ENCODE measurements around the gene TENM4. TPM values are rescaled to one million over a fixed set of nuclear protein-coding genes. Genes with fewer than 3 reads are reported as not detected.

TENM4 gene
- polyA plus RNA-seq, 12 donors: 6.1 to 12.6 (median 7.8) TPM; not detected in 1

DNA sequence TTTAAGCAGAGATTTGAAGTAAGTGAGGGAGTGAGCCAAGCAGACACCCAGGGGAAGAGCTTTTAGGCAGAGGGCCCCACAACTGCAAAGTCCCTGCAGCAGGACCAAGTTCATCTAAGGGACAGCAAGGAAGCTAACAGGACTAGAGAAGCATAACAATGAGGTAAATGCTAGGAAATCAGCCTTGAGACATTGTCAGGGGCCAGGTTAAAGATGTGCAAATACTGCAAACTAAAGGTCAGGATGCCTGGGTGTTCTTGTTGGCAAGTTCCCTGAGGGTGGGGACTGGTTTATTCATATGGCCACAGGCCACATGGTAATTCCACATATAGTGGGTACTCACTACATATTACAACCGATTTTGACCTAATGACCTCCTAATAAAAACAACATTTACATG lies 467.0 kb downstream of the TENM4 start:
- no peak for DNase-seq

DNA sequence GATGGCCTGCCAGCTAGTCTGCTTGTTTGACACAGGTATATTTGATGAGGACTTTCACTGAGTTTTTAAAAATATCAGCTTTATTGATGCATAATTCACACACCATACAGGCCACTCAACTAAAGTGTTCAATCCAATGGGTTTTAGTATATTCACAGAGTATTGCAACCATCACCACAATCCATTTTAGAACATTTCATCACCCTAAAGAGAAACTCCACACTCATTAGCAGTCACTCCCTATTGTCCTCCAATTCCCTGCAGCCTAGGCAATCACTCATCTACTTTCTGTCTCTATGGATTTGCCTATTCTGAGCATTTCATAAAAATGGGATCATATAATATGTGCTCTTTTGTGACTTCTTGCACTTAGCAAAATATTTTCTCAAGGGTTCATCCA lies 468.2 kb downstream of the TENM4 start:
- DNase-seq: no peak

DNA sequence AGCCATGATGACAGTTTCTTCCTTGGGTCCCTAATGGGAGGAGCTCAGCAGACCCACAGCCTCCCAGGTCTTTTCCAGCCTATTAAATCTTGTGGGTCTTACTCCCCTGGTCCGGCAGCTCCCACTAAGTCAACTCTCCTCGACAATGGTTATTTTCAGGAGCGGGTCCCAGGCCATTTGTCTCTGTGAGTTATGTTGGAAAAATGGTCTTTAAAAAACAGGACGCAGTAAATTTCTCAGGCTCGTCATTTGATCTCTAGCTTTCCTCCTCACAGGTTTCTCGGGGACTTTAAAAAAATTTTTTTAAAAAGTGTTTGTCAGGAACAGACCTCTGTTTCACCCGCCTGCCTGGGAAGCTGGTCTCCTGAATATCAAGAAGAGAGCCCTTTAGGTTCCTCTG lies 468.7 kb downstream of the TENM4 start:
- no peak for DNase-seq

DNA sequence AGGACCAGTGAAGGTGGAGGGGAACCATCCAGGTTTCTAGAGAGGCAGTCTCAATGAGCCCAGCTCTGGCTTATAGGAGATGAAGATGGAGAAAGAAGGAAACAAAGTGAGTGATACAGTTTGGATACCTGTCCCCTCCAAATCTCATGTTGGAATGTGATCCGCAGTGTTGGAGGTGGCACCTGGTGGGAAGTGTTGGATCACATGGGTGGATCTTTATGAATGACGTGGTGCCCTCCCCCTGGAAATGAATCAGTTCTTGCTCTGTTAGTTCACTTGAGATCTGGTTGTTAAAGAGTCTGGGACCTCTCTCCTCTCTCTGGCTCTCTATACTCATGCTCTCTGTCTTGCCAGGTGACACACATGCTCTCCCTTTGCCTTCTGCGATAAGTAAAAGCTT lies 473.0 kb downstream of the TENM4 start:
- no peak for DNase-seq

DNA sequence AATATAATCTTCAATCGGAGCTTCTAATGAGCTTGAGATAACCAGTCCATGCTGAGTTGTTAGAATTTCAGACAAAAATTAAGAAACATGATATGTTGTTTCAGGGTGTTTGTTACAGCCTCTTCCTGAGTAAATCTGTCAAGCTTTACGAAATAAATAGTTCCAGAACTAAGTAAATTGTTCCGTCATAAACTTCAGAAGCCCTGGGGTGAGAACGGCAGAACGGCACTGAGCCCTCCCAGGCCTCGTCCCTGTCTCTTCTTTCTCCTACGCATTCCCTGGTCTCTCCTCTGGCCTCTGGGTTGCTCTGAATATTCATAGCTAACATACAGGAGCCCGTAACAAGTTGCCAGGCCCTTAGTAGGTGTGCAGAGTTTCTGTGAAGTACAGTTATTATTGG lies 475.4 kb downstream of the TENM4 start:
- DNase-seq: no peak

DNA sequence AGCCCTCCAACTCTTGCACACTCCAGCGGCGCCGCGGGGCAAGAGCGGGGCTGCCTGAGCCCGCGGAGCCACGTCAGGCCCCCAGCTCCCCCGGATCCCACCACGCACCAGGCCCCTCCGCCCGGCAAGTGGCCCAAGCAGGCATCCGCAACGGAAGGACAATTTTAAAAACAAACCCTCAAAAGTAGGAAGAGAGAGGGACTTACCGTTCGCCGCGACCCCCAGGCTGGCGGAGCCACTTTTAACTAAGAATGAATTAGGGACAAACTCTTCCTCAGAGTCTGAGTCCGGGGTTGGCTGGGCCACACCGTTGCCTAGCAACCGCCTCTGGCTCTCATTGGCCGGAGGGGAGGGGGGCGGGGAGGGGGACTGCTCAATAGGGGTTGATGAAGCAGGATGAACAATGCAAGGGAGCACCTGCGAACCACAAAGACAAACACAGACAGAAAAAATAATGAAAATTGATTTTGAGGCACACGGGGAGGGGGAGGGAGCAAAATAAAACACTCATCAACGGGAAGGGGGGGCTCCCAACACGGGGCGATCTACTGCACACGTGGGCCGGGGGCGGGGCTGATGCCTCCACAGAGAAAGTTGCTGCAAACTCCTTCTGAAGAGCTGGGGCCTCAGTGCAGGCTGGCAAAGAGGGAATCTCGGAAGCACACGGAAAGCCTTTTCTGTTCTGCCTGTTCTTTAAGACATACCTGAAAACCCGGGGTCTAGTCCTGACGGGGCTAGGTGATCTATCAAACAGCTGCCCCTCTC lies 478.7 kb downstream of the TENM4 start:
- peak; percentile 55 for DNase-seq

DNA sequence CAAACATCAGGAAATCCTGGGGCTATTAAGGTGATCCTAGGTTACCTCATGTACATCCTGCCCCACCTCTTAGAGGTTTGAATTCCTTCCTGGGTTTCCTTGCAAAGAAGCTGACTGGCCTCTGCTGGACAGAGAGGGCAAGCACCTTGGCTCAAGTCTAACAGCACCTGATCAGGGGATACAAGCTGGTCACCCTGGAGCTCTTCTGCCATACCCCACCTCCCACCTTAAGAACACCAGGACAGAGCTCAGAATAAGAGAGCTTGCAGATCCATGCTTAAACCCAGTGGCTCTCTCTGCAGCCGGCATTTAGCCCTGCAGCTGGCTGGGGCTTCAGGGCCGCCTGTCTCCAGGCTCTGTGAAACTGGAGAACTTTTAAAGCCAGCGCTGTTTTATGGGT lies 479.6 kb downstream of the TENM4 start:
- DNase-seq: no peak

DNA sequence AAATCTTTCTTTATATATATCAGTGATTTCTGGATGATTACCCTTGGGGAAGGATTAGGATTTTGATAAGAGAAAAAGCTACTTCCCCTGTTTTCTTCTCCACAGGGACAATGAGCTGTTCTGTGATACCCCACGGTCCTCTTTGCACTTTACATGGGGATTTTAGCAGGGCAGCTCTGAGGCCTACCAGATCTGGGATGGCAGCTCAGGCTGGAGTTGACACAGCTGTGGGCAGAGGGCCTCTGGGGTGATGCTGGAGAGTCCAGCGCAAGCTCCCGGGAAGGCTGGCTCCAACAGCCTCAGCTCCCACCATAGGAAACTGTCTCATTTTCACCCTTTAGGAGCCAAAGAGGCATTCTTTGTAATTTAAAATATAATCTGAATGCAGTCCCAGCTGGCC lies 482.4 kb downstream of the TENM4 start:
- no peak for DNase-seq

DNA sequence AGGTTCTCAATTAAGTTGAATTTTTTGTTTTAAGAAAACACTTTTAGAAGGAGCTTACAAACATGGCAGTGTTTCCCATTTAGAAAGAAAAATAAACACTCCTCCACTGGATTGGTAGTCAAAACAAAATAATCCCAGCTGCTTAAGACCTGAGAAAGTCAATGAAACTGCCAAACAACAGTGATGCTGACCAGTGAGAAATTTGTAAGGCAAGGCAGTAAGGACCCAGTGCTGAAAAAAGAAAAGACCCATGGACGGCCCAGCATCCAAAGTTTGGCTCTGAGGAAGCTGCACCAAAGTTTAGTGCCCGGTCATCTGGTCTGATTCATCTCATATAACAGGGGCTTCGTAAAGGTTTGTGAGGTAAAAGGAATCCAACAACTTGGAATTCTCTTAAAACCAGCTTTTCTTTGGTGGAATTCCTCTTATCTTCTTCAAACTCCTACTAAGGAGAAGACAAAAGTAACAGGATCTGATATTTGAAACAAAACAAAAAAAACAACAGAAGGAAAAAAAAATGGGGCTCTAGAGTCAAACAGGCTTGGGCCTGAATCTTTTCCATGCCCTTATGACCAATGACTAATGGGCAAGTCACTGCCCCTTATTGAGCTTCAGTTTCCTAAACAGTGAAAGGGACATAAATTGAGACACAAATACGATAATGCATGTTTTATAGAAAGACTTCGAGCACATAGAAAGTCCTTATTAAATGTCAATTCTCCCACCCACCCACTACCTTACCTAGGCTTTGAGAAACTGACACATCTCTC lies 483.2 kb downstream of the TENM4 start:
- DNase-seq: no peak

DNA sequence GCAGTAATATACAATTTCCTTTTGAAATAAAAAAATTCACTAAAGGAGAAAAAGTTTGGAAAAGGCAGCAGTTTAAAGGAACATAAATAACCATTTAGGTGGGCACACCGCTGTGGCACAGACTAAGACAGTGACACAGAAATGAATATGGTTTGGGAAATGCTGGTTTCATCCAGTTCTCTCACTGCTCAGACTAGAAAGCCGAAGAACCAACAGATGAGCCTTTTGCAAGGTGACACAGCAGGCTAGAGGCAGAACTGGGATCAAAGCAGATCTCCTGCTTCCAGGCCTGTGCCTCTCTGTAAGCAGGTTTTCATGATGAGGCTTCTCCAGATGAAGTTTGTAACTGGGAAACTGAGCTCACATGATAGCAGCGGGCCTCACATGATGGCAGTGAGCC lies 486.1 kb downstream of the TENM4 start:
- no peak for DNase-seq

DNA sequence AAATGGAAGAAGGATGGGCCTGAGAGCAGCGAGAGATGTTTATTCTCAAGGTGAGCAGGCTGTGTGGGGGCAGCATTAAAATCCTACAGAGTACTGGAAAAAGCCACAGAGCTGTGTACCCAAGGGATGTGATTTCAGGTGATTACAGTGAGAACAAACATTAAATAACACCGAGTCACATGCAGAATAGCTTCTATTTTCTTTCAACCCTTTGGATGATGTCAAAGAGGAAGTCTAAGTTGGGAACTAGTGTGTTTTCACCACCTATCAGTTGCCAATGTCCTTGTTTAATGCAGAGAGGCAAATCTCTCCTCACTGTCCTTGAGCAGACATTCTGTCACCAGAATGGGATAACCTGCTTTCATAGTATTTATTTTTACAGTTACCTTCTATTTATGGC lies 486.6 kb downstream of the TENM4 start:
- DNase-seq: no peak

DNA sequence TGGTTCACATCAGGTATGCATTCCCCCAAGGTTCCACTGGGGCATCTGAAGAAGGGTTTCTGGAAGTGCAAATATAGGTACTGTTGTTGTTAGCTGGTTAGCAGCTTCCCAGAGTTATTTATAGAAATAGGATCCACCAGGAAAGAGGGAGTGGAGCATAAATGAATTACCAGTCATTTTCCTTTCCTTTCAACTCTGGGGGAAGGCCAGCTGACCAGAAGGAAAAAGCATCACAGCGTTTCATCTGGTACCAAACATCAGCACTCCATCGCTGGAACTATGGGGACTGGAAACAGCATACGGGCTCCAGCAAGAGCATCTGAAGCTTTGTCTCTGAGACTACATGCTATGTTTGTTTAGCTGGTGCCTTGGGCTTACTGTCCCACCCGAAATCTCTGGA lies 487.9 kb downstream of the TENM4 start:
- DNase-seq: peak; percentile 74

DNA sequence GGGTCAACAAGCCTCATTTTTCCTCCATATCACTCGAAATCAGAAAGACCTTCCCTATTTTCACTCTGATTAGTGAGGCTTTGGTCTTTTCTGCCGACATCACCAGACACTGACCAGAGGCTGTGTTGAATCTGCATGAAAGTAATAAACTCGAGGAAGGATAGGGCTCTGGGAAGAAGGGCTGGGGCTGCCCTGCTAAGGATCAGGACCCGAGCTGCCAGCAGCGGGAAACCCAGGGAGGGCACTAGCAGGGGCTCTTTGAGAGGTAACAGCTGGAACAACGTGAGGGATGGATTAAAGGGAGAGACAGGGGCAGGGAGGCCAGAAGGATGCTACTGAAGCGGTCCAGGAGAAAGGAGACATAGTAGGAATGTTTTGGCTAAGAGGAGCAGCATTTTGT lies 488.7 kb downstream of the TENM4 start:
- no peak for DNase-seq

DNA sequence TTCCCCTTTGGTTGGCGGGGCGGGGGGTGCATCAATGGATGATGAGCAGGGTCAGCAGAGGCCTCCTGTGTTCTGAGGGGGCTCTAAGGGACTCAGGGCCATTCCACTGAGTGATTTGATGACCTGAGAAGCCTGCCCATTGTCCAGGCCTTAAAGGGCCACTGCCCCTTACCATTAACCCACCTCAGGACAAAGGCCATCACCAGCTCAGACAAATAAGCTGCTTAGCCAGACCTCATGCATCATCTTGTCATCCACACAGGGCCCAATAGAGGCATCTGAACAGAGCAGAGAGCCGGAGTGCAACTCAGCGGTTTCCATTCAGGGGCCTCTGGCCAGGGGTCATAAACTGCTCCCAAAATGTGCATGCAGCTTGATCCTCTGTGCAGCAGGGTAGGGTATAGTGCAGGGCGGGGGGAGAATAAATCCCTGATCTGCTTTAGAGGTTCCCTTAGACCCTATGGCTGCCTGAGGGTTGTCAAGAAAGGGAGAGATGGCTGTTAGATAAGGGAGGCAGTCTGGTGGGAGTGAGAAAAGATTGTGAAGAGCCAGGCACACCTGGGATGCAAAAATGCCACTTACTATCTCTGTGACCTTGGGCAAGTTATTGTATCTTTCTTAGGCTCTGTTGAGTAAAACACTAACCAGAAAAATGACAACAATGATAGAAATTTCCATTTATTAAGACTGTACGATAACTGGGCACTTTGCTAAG lies 490.7 kb downstream of the TENM4 start:
- DNase-seq: no peak

DNA sequence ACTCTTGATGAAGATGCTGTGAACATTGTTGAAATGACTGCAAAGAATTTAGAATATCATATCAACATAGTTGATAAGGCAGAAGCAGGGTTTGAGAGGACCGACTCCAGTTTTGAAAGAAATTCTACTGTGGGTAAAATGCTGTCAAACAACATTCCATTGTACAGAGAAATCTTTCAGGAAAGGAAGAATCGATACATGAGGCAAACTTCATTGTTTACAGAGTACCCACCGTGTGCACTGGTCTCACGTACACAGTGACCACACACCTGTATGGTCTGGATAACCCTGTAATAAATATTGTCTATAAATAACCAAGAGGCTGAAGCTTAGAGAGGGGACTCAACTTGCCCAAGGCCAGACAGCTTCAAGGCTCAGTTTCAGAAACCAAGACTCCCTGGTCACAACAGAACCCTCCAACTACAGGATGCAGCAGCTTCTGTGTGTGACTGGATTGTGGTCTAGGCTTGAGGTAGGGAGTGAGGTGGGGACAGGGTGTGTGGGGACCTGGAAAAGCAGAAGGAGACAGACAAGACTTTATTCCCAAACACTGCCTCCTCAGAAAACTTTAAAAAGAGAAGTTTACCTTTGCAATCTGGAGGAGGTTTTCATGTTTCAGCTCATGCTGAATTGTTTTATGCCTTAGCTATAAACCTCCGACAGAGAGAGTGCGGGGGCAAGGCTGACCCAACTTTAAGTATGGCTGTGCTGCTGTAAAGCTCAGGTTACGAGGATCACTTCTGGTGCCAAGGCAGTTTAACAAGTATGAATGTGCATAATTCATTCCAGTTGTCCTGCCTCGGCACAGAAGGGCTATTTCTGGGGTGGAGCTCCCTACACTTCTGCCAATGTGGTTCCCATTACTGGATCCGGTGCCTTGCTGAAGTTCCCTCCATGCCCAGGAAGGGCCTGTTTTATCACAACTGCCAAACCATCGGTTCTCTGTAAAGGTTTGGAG lies 493.6 kb downstream of the TENM4 start:
- DNase-seq: peak; percentile 31

DNA sequence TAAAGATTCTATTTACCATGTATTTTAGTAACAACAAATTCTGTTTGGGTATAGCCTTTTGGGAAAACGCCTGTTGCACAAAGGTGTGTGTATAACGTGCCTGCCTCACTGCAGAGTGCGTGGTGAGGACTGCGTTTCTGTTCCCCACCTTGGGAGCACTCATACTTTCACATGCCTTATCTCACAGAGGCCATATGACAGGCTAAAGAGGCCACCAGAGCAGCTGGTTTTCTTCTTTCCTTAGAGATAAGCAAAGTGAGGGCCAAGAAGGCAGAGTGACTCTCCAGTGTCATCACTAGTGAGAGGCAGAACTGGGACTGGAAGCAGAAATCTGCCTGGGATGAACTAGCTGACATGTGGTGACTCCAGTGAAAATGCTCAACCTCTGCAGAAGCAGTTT lies 497.0 kb downstream of the TENM4 start:
- DNase-seq: no peak

DNA sequence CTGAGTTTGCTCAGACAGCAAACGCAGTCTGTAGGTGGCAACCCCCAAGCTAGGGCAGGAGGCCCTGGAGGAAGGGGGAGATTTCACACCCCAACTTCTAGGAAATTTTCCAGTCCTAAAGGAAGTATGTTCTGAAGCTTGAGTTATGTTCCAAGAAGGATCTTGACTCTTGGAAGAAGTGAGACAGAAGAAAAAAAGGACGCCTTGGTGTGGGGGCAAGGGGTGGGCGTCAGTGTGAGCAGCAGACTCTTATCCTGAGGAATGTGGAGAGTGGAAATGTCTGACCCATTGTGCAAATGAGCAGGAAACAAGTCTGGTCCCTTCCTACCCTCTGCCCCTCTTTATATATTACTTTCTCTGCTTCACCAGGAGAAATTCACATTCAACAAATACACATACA lies 497.7 kb downstream of the TENM4 start:
- no peak for DNase-seq

DNA sequence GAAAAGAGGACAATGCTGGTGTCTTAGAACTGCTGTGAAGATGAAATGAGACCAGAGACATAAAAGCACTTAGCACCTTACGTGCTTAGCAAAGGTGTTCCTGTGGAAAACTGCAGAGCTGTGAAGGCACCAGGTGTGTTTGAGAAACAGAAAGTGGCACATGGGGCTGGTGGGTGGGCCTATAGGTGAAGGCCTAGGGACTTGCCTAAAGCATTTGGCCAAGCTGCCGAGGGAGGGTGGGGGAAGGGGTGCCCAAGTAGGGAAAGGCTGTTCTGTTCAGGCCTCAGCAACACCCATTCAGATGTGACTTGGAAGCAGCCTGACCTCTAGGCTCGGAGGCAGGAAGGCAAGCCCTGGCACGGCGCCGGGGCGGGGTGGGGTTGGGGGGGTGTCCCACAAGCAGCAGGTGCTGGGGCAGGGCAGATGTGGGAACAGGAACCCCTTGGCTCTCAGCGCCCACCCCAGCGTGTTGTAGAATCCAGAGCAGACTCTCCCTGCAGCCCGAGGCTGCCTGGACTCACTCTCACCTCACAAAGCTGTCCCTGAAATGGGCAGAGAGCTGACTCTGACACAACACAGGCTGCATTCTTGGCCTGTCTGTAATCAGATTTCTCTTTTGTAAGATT lies 499.5 kb downstream of the TENM4 start:
- DNase-seq: no peak

DNA sequence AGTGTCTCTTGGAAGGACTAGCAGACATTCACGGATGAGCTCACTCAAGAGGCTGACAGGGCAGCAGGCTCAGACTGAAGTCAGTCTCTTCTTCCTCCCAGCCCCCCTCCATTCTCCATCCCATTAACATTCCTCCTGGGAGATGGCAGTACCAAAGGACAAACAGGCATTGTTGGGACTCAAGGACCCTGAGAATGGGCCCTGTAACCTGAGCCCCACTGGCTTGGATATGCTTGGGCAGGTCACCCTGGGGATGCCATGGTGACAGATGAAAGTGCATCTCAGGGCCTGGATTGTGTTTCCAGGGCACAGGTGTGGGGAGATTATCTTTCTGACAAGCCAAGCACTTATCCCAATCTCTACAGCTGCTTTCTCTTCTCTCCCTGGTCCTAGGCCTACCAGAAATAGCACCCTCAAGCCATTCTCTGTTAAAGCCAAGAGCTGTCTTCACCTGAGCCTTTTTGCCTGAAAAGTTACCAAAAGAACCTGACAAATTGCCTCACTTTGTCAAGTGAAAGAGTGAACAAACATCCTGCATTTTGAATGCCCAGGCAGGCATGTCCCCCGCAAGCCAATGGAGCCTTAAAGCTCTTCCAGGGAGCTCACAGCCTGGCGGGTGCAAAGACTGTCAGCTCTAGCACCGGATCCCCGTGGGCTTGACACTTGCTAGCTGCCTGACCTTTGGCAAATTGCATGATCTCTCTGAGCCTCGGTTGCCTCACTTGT lies 500.2 kb downstream of the TENM4 start:
- no peak for DNase-seq

DNA sequence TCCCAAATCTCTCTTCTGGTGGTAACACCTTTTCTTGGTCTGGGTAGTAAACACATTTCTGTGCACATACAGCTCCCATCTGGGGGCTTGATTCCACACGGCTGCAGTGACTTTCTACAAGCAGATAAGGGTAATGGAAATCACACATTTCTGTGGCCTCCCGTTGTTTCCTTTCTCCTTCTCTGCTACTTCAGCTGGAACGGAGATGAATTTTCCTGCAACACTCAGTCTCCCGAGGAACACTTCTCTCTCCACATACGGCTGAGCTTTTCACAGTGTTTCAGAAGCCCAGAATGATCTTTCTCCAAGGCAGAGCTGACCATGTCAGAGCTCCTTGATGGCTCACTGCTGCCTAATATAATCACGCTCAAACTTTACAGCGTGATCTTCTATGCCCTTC lies 501.9 kb downstream of the TENM4 start:
- DNase-seq: no peak

DNA sequence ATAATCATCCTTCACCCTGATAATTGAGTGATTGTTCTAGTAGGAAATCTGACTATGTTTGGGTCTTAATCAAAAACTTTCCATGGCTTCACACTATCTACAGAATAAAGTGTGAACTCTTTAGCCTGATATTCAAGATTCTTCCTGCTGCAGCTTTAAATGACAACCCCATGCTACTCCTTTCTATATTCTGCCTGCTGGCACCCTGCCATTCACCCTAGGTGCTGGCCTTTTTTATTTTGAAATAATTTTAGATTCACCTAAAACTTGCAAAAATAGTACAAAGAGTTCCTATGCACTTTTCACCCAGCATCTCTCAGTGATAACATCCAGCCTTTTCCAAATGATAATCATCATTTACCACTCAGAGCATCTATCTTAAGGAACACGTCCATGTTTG lies 502.8 kb downstream of the TENM4 start:
- DNase-seq: no peak
